BJ (cell line): ENCODE data around the gene ADAMTS5. TPM values are rescaled to one million over a fixed set of nuclear protein-coding genes. Genes with fewer than 3 reads are reported as not detected.

Source experiments
- CTCF ChIA-PET: fragments of 350-600 bp; formaldehyde crosslinking; extraction: SDS; loops from one replicate; lab custom pipeline; 2021; ENCODE audit warnings: antibody characterized with exemption, inconsistent platforms; lab: Yijun Ruan, JAX
- POLR2A ChIA-PET: fragments of 300-600 bp; sonication (Branson Sonifier 250); formaldehyde crosslinking; extraction: SDS; loops from one replicate; lab custom pipeline; 2021; ENCODE audit warnings: antibody characterized with exemption; lab: Charles Lee
- DNase-seq: peaks from one replicate; pipeline ENCODE4 v3.0.0-alpha.2; 2011; ENCODE audit warnings: low read depth
- H3K27me3 ChIP-seq: 2 replicates; pipeline ENCODE4 v1.6.0; 2011; ENCODE audit warnings: low read length; ENCODE audit not compliant: control insufficient read depth, insufficient read depth
- H3K36me3 ChIP-seq: 2 replicates; pipeline ENCODE4 v1.5.1; 2011; ENCODE audit warnings: low read length; ENCODE audit not compliant: control insufficient read depth, insufficient read depth
- H3K4me3 ChIP-seq: 2 replicates; pipeline ENCODE4 v1.5.1; 2011; ENCODE audit warnings: low read depth, mild to moderate bottlenecking, control low read depth, low read length
- polyA plus RNA-seq: library from polyadenylated mRNA; depleted of rRNA; stranded (reverse); fragments of >200 nt; gene quantifications from 2 replicates; pipeline ENCODE4 v1.2.3, GENCODE V29; 2011
- TF ChIP-seq, protein P1 (sequence below): IDR thresholded peaks from 2 replicates; pipeline ENCODE4 v1.5.1; 2011; ENCODE audit warnings: low read depth, mild to moderate bottlenecking, control low read depth, inconsistent platforms, low read length, moderate library complexity; ENCODE audit not compliant: insufficient read depth

The ADAMTS5 gene
- polyA plus RNA-seq, 1 experiment: 4.2 TPM

GRCh38 chr21:26943921-26944320 is 23.0 kb downstream of the ADAMTS5 start:
- no peak for DNase-seq
- ChIA-PET CTCF (interaction anchor here (0.6 to 1.1 kb wide), 3 partner anchors 9 to 1229 kb away, joined by 3 to 4 read pairs (median 3); no protein-coding TSS in a partner anchor), POLR2A (no interaction called here)
- Histone ChIP-seq H3K27me3 (no peaks in the 10 kb centered on the region), H3K36me3 (no peaks in the 10 kb centered on the region), H3K4me3 (no peak overlapping the region)
- TF ChIP-seq, protein P1, sequence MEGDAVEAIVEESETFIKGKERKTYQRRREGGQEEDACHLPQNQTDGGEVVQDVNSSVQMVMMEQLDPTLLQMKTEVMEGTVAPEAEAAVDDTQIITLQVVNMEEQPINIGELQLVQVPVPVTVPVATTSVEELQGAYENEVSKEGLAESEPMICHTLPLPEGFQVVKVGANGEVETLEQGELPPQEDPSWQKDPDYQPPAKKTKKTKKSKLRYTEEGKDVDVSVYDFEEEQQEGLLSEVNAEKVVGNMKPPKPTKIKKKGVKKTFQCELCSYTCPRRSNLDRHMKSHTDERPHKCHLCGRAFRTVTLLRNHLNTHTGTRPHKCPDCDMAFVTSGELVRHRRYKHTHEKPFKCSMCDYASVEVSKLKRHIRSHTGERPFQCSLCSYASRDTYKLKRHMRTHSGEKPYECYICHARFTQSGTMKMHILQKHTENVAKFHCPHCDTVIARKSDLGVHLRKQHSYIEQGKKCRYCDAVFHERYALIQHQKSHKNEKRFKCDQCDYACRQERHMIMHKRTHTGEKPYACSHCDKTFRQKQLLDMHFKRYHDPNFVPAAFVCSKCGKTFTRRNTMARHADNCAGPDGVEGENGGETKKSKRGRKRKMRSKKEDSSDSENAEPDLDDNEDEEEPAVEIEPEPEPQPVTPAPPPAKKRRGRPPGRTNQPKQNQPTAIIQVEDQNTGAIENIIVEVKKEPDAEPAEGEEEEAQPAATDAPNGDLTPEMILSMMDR: no peak

DNA sequence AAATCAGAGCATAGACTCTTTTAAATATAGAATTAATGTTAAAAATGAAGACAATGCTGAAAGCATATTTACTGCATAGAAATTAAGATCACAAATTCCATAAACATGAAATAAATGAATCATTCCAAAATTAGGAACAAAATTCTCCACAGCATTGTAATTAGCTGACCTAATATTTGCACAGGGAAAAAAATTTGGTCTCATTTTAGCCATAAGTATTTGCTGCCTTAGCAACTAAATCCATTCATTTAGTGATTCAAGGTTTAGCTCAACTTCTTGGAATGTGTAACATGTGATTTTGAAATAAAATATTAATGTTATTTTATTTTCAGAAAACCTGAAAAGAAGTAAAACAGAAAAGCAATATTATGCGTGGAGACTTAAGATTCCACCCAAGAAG is 25.5 kb downstream of the ADAMTS5 start:
- H3K4me3 ChIP-seq: no peak overlapping the region
- POLR2A ChIA-PET: interaction anchor here (0.6 kb wide), 1 partner anchor 101 kb away, joined by 4 read pairs; no protein-coding TSS in a partner anchor
- H3K36me3 ChIP-seq: no peaks in the 10 kb centered on the region
- TF ChIP-seq, protein P1: no peak
- no peak for DNase-seq
- CTCF ChIA-PET: interaction anchor here (0.6 to 1.1 kb wide), 2 partner anchors 9 to 15 kb away, joined by 3 read pairs; no protein-coding TSS in a partner anchor
- H3K27me3 ChIP-seq: no peaks in the 10 kb centered on the region

GRCh38 chr21:26939601-26940111 is 27.2 kb downstream of the ADAMTS5 start:
- Histone ChIP-seq H3K36me3 (no peaks in the 10 kb centered on the region), H3K4me3 (no peak overlapping the region), H3K27me3 (no peaks in the 10 kb centered on the region)
- ChIA-PET POLR2A (no interaction called here), CTCF (no interaction called here)
- DNase-seq: no peak
- TF ChIP-seq, protein P1: no peak

DNA sequence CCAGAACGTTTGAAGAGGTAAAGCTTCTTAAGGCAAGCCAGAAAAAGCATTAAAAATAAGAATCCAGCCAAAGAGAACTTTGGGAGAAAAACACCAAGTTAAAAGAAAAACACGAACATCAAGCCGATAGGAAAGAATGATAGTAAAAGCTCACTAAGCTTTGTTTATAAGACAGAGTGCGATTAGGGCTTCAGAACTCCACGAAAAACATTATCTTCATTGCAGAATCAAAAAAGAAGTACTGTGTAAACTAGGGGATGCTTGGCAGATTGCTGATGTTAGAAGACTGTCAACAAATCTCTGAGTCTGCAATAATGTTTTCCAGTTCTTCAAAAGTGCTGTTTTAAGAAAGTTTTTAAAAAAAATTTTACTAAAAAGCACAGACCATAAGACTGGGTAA is 30.2 kb downstream of the ADAMTS5 start:
- CTCF ChIA-PET: no interaction called here
- Histone ChIP-seq H3K4me3 (no peak overlapping the region), H3K27me3 (no peaks in the 10 kb centered on the region), H3K36me3 (peaks cover 1% of the 10 kb centered on the region; the same call in 1 of the 2 replicates)
- no peak for DNase-seq
- POLR2A ChIA-PET: no interaction called here
- TF ChIP-seq, protein P1: no peak

GRCh38 chr21:26935977-26936376 is 30.9 kb downstream of the ADAMTS5 start:
- Histone ChIP-seq H3K36me3 (peaks cover 1% of the 10 kb centered on the region; the same call in 1 of the 2 replicates), H3K27me3 (no peaks in the 10 kb centered on the region), H3K4me3 (no peak overlapping the region)
- TF ChIP-seq, protein P1: no peak
- CTCF ChIA-PET: no interaction called here
- no peak for DNase-seq
- POLR2A ChIA-PET: no interaction called here
